ENCODE measurements around the gene CHRND. TPM values are rescaled to one million over a fixed set of nuclear protein-coding genes. Genes with fewer than 3 reads are reported as not detected.
A peak's percentile ranks its signal among the peaks of the same experiment; 100 is the strongest.

CHRND gene
- total and polyA plus RNA-seq, 2 of the 13 experiments (the other 11 are each of a cell fraction or from before 2014, with no cell fraction given): 0.18 TPM; not detected in 1

DNA sequence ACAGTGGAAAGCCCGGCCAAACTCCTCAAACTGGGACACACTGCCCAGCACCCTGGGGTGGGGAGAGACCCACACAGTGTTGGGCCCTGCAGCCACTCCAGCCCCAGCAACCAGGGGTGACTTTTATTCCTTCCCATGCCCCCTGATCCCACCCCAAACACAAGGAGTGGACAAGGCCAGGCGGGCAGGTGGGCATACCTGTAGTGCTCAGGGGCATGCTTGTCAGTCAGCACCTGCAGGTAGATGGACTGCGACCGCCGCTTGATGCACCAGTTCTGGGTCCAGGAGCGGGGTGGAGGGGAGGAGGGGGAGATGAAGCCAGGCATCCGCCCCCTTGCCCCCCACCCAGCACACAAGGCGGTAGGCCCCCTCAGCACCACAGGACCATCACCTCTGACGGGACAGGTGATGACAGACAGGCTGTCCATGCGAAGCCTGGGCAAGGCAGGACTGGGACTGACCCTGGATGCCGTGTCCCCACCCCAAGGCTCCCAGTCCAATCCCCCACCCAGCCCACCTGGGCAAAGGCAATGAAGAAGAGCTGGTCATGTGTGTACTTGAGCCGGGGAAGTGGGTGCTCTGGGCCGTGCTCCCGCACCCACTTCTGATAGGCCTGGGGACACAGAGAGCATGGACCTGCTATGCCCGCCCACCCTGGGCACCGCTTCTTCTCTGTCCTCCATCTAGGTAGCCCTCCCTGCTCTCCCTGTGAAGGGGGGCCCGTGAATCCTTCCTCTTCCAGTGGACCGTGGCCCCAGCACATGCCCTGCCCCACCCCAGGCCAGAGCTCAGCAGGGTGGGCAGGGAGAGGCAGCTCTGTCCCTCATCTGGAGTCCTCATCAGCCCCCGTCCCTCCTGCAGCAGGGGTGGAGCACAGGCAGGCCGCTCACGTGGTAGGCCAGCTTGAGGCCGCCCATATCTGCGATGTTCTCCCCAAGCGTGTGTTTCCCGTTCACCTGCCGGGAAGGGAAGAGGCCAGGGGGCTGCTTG lies 45.5 kb upstream of the CHRND start:
- Histone ChIP-seq H4K20me1 (ENCODE audit: insufficient read depth, low read length) (no peaks in the 10 kb centered on the region; the same call in 1 of the 2 replicates), H3K36me3 (replicated peaks in 1 of 2; ENCODE audit: control insufficient read depth in 1 of 2, insufficient read depth in 2 of 2, low read length in 2 of 2) (no peaks in the 10 kb centered on the region), H2AFZ (ENCODE audit: low read length) (no peak overlapping the region), H3K4me2 (ENCODE audit: low read depth, low read length) (no peak overlapping the region), H3K27me3 (ENCODE audit: control insufficient read depth in 1 of 2, insufficient read depth in 2 of 2, low read length in 2 of 2) (peaks cover 32 to 84% of the 10 kb centered on the region in 2 experiments), H3K4me3 (replicated peaks in 1 of 3; ENCODE audit: insufficient read depth in 1 of 3, low read depth in 2 of 3, low read length in 3 of 3) (no peak overlapping the region), H3K79me2 (ENCODE audit: insufficient read depth, low read length) (no peaks in the 10 kb centered on the region), H3K9ac (ENCODE audit: insufficient read depth, low read depth, low read length) (no peak overlapping the region), H3K27ac (ENCODE audit: extremely low read length, insufficient read depth, low read length) (no peak overlapping the region), H3K4me1 (ENCODE audit: insufficient read depth, low read length) (no peaks in the 10 kb centered on the region), H3K9me3 (ENCODE audit: low read length) (no peaks in the 10 kb centered on the region)
- CTCF ChIA-PET (ENCODE audit: low intra/inter-chr PET ratio, low total read pairs): interaction anchor here (2.2 kb wide), 1 partner anchor 42 kb away, joined by 6 read pairs; no protein-coding TSS in a partner anchor
- POLR2A ChIA-PET: no interaction called here
- in situ Hi-C loops (cut with HindIII; ENCODE audit: extremely low pct_ligation_motif_present, low pct_unique_long_range_greater_than_20kb): no loop called here
- 21% methylated on average over 17 of the region's 26 CpGs for WGBS (ENCODE audit: low lambda C conversion rate)
- ATAC-seq (peak; percentile 5; the same call in 2 of the 3 replicates), DNase-seq (ENCODE audit: low spot score) (no peak), FAIRE-seq (no peak)
- TF ChIP-seq ZNF331 (CRISPR knock-in tag; IDR thresholded peaks at IDR 0.05) (no peak), KDM5B (CRISPR knock-in tag; IDR thresholded peaks at IDR 0.05; ENCODE audit: borderline replicate concordance) (peak; percentile 1; the same call in 1 of the 2 replicates)
- intact Hi-C loops (cut with micrococcal nuclease; ENCODE audit: unreplicated experiment): no loop called here
- no TSS peak for BruUV-seq (replicated peaks)

DNA sequence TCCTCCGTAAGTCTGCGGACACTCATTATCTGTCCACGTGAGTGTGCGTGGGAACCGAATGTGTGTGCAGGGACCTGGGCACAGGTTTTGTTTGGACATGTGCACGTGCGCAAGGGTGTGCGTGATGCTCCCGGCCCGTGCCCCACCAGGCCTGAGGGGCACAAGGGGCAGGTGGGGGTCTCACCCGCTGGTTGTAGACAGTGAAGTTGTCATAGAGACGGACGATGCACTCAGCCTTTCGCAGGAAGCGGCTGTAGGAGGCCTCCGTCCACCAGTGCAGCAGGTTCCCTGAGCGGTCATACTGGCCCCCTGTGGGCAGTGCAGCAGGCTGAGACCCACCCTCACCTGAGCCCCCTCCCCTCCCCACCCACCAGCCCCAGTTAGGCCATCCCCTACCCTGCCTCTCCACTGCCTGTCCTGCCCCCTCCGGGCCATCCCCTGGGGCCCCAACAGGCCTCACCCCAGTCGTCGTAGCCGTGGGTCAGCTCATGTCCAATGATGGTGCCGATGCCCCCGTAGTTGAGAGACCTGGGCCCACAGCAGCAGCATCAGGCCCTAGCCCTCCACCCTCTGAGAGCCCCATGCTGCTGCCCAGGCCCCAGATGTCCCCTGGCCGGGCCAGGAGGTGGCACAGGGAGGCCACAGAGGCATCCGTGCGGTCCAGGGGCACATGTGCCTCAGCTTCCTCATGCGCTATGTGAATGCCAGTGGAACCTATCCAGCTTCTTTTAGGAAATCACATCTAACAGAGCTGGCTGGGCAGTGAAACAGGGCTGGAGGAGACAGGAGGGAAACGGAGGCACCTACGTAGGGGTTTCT lies 44.4 kb upstream of the CHRND start:
- Histone ChIP-seq H3K9ac (ENCODE audit: insufficient read depth, low read depth, low read length) (no peak overlapping the region), H4K20me1 (ENCODE audit: insufficient read depth, low read length) (no peaks in the 10 kb centered on the region; the same call in 1 of the 2 replicates), H3K4me3 (replicated peaks in 1 of 3; ENCODE audit: insufficient read depth in 1 of 3, low read depth in 2 of 3, low read length in 3 of 3) (no peak overlapping the region), H3K27me3 (ENCODE audit: control insufficient read depth in 1 of 2, insufficient read depth in 2 of 2, low read length in 2 of 2) (peaks cover 32 to 83% of the 10 kb centered on the region in 2 experiments), H3K27ac (ENCODE audit: extremely low read length, insufficient read depth, low read length) (no peak overlapping the region), H3K4me2 (ENCODE audit: low read depth, low read length) (no peak overlapping the region), H3K36me3 (replicated peaks in 1 of 2; ENCODE audit: control insufficient read depth in 1 of 2, insufficient read depth in 2 of 2, low read length in 2 of 2) (no peaks in the 10 kb centered on the region), H2AFZ (ENCODE audit: low read length) (no peak overlapping the region), H3K9me3 (ENCODE audit: low read length) (no peaks in the 10 kb centered on the region), H3K4me1 (ENCODE audit: insufficient read depth, low read length) (no peaks in the 10 kb centered on the region), H3K79me2 (ENCODE audit: insufficient read depth, low read length) (no peaks in the 10 kb centered on the region)
- in situ Hi-C loops (cut with HindIII; ENCODE audit: extremely low pct_ligation_motif_present, low pct_unique_long_range_greater_than_20kb): no loop called here
- ATAC-seq: no peak
- TF ChIP-seq CREB1 (IDR thresholded peaks at IDR 0.05): no peak
- no peak for TF ChIP-seq CREB1 (CRISPR knock-in tag; IDR thresholded peaks at IDR 0.05)
- TF ChIP-seq TBX3 (IDR thresholded peaks at IDR 0.05; ENCODE audit: borderline replicate concordance): no peak
- TF ChIP-seq ZNF460 (CRISPR knock-in tag; IDR thresholded peaks at IDR 0.05; ENCODE audit: borderline replicate concordance): no peak
- 0 out of 2 replicates have a peak, but pooled peaks have one; percentile 26 for TF ChIP-seq BHLHE40 (IDR thresholded peaks at IDR 0.05; ENCODE audit: low read length)
- no peak for TF ChIP-seq FOXK1 (CRISPR knock-in tag; IDR thresholded peaks at IDR 0.05; ENCODE audit: borderline replicate concordance, low read depth)
- WGBS (ENCODE audit: low lambda C conversion rate): 36% methylated on average over 25 of the region's 29 CpGs
- intact Hi-C loops (cut with micrococcal nuclease; ENCODE audit: unreplicated experiment): no loop called here
- no TSS peak for BruUV-seq (replicated peaks)
- no peak for DNase-seq (ENCODE audit: low spot score)
- no peak for FAIRE-seq
- ChIA-PET POLR2A (no interaction called here), CTCF (ENCODE audit: low intra/inter-chr PET ratio, low total read pairs) (no interaction called here)
